ENCODE results near the gene SLC22A25. TPM values are rescaled to one million over a fixed set of nuclear protein-coding genes. Genes with fewer than 3 reads are reported as not detected.
A peak's percentile ranks its signal among the peaks of the same experiment; 100 is the strongest.

The SLC22A25 gene
- total and polyA plus RNA-seq, 2 of the 13 experiments (the other 11 are each of a cell fraction or from before 2014, with no cell fraction given): 0.18 to 0.42 TPM

GRCh38 chr11:63250162-63251050 lies 7.0 kb upstream of the SLC22A25 start (continued):
- TF ChIP-seq BRF2 (CRISPR knock-in tag; IDR thresholded peaks at IDR 0.05): no peak
- TF ChIP-seq NR3C1 (CRISPR knock-in tag; IDR thresholded peaks at IDR 0.05): no peak
- no peak for TF ChIP-seq HNRNPUL1 (IDR thresholded peaks at IDR 0.05; ENCODE audit: low read depth, low read length)
- TF ChIP-seq ZNF136 (CRISPR knock-in tag; IDR thresholded peaks at IDR 0.05; ENCODE audit: low read depth): no peak
- peak; percentile 100 for TF ChIP-seq GATAD2A (CRISPR knock-in tag; IDR thresholded peaks at IDR 0.05)
- TF ChIP-seq ZNF557 (CRISPR knock-in tag; IDR thresholded peaks at IDR 0.05): no peak
- no peak for TF ChIP-seq TAF1 (CRISPR knock-in tag; IDR thresholded peaks at IDR 0.05)
- TF ChIP-seq MTA1 (CRISPR knock-in tag; IDR thresholded peaks at IDR 0.05; ENCODE audit: borderline replicate concordance): no peak; the same call in 1 of the 2 replicates
- TF ChIP-seq ZNF296 (CRISPR knock-in tag; conservative IDR thresholded peaks at IDR 0.05): no peak
- no peak for TF ChIP-seq ZNF724P (CRISPR knock-in tag; IDR thresholded peaks at IDR 0.05; ENCODE audit: borderline replicate concordance)
- no peak for TF ChIP-seq U2AF1 (optimal IDR thresholded peaks at IDR 0.05; ENCODE audit: low read depth, low read length)
- TF ChIP-seq HMG20A (CRISPR knock-in tag; IDR thresholded peaks at IDR 0.05; ENCODE audit: borderline replicate concordance): peak; percentile 100
- TF ChIP-seq ZFY (CRISPR knock-in tag; IDR thresholded peaks at IDR 0.05): no peak
- TF ChIP-seq HNRNPL (IDR thresholded peaks at IDR 0.05; ENCODE audit: low read depth, low read length): no peak
- peak; percentile 87; the same call in 1 of the 2 replicates for TF ChIP-seq HOXD1 (CRISPR knock-in tag; IDR thresholded peaks at IDR 0.05)
- TF ChIP-seq TRIM22 (IDR thresholded peaks at IDR 0.05): no peak
- TF ChIP-seq PAXIP1 (CRISPR knock-in tag; conservative IDR thresholded peaks at IDR 0.05): peak; percentile 98
- TF ChIP-seq HCFC1 (IDR thresholded peaks at IDR 0.05; ENCODE audit: low read depth, low read length): no peak
- TF ChIP-seq ZSCAN22 (CRISPR knock-in tag; IDR thresholded peaks at IDR 0.05): no peak
- no peak for TF ChIP-seq ZNF547 (CRISPR knock-in tag; IDR thresholded peaks at IDR 0.05)
- peak; percentile 87 for TF ChIP-seq TBX2 (CRISPR knock-in tag; IDR thresholded peaks at IDR 0.05; ENCODE audit: borderline replicate concordance)
- no peak for TF ChIP-seq FOXC1 (CRISPR knock-in tag; IDR thresholded peaks at IDR 0.05; ENCODE audit: borderline replicate concordance)
- TF ChIP-seq SATB2 (CRISPR knock-in tag; IDR thresholded peaks at IDR 0.05): peak; percentile 35; the same call in 1 of the 2 replicates
- no peak for TF ChIP-seq ZFP36 (IDR thresholded peaks at IDR 0.05; ENCODE audit: borderline replicate concordance, low read depth, low read length, partially characterized antibody)
- no peak for TF ChIP-seq IKZF1 (IDR thresholded peaks at IDR 0.05)
- TF ChIP-seq HHEX (CRISPR knock-in tag; IDR thresholded peaks at IDR 0.05): peak; percentile 65
- no peak for TF ChIP-seq SAFB2 (CRISPR knock-in tag; IDR thresholded peaks at IDR 0.05; ENCODE audit: borderline replicate concordance, low read depth)

Data from HepG2 (cell line).